ENCODE measurements around the gene R3HDM2. TPM values are rescaled to one million over a fixed set of nuclear protein-coding genes. Genes with fewer than 3 reads are reported as not detected.

R3HDM2 gene
- total RNA-seq, 6 experiments from 2014 or later, result 33.7 to 39.4 (median 37.9) TPM

GRCh38 chr12:57461276-57461916, 30.6 kb upstream of the R3HDM2 start:
- Mint-ChIP-seq H3K4me3 (peak overlapping the region; percentile 93), H3K4me1 (ENCODE audit: low read depth) (peaks cover 40% of the 10 kb centered on the region), H3K27ac (peak overlapping the region; percentile 87), H3K27me3 (ENCODE audit: insufficient read depth) (peaks cover 10% of the 10 kb centered on the region), H3K9me3 (no peaks in the 10 kb centered on the region), H3K36me3 (ENCODE audit: low read depth) (no peaks in the 10 kb centered on the region)
- peak; percentile 40 for DNase-seq
- no peak for TF ChIP-seq CTCF (IDR thresholded peaks at IDR 0.05)

- peaks cover 10% of the 10 kb centered on the region for H3K27me3 Mint-ChIP-seq (ENCODE audit: insufficient read depth)
- H3K9me3 Mint-ChIP-seq, result no peaks in the 10 kb centered on the region
- H3K27ac Mint-ChIP-seq, result no peak overlapping the region
- peaks cover 45% of the 10 kb centered on the region for H3K4me1 Mint-ChIP-seq (ENCODE audit: low read depth)
- H3K4me3 Mint-ChIP-seq, result peak overlapping the region; percentile 93
- no peaks in the 10 kb centered on the region for H3K36me3 Mint-ChIP-seq (ENCODE audit: low read depth)
- TF ChIP-seq CTCF (IDR thresholded peaks at IDR 0.05), result 0 out of 2 replicates have a peak, but pooled peaks have one; percentile 15
- no peak for DNase-seq
Measured at GRCh38 chr12:57460841-57461275, 30.0 kb upstream of the R3HDM2 start.

- Mint-ChIP-seq H3K36me3 (ENCODE audit: low read depth) (no peaks in the 10 kb centered on the region), H3K4me1 (ENCODE audit: low read depth) (peaks cover 49% of the 10 kb centered on the region), H3K4me3 (peak overlapping the region; percentile 93), H3K27me3 (ENCODE audit: insufficient read depth) (peaks cover 10% of the 10 kb centered on the region), H3K27ac (no peak overlapping the region), H3K9me3 (no peaks in the 10 kb centered on the region)
- no peak for DNase-seq
- no peak for TF ChIP-seq CTCF (IDR thresholded peaks at IDR 0.05)
Measured at GRCh38 chr12:57460468-57460784, 29.6 kb upstream of the R3HDM2 start.

GRCh38 chr12:57459750-57460467, 29.1 kb upstream of the R3HDM2 start, which contains the start of gene GLI1:
Gene GLI1, plus strand, starts transcription at chr12:57459785. Its CDS starts 3,907 bp downstream, at chr12:57463692.
- H3K9me3 Mint-ChIP-seq, result no peaks in the 10 kb centered on the region
- H3K4me1 Mint-ChIP-seq (ENCODE audit: low read depth), result peaks cover 54% of the 10 kb centered on the region
- DNase-seq, result no peak
- peaks cover 10% of the 10 kb centered on the region for H3K27me3 Mint-ChIP-seq (ENCODE audit: insufficient read depth)
- TF ChIP-seq CTCF (IDR thresholded peaks at IDR 0.05), result no peak
- no peaks in the 10 kb centered on the region for H3K36me3 Mint-ChIP-seq (ENCODE audit: low read depth)
- peak within 1 kb of the TSS; percentile 95 for H3K27ac Mint-ChIP-seq
- peak within 1 kb of the TSS; percentile 93 for H3K4me3 Mint-ChIP-seq

GRCh38 chr12:57459055-57459749, 28.4 kb upstream of the R3HDM2 start:
- peak; percentile 96 for TF ChIP-seq CTCF (IDR thresholded peaks at IDR 0.05)
- no peaks in the 10 kb centered on the region for H3K36me3 Mint-ChIP-seq (ENCODE audit: low read depth)
- no peaks in the 10 kb centered on the region for H3K9me3 Mint-ChIP-seq
- H3K27me3 Mint-ChIP-seq (ENCODE audit: insufficient read depth), result peaks cover 10% of the 10 kb centered on the region
- peaks cover 61% of the 10 kb centered on the region for H3K4me1 Mint-ChIP-seq (ENCODE audit: low read depth)
- H3K27ac Mint-ChIP-seq, result peak overlapping the region; percentile 95
- H3K4me3 Mint-ChIP-seq, result peak overlapping the region; percentile 93
- DNase-seq, result peak; percentile 95
